EH (cell line): ENCODE measurements around the gene TTC28.

Source experiments
- DNase-seq: peaks from one replicate; pipeline ENCODE4 v3.0.0-alpha.2; 2015; ENCODE audit warnings: low read depth

The TTC28 gene

GRCh38 chr22:28142361-28142961 is 537.2 kb downstream of the TTC28 start:
- DNase-seq: peak; percentile 97

GRCh38 chr22:28141614-28142013 is 538.0 kb downstream of the TTC28 start:
- DNase-seq: peak; percentile 83

DNA sequence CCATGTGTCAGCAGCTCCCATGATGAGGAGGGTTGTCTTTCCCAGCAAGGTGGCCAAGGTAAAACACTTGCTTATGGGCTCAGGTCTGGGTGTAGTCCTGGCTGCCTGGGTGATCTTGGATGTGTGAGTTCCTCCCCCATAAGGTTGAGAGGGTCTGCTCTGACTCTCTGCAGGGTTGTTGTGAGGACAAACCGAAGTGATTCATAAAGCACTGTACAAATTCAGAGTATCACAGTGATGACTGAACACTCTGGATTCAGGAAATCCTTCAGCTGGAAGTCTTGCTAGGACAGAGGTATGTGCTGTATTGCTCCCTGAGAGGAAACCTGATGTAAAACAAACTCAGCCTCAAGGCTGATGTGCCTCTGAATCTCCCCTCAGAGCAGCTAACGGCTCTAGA is 539.7 kb downstream of the TTC28 start:
- DNase-seq: peak; percentile 92

DNA sequence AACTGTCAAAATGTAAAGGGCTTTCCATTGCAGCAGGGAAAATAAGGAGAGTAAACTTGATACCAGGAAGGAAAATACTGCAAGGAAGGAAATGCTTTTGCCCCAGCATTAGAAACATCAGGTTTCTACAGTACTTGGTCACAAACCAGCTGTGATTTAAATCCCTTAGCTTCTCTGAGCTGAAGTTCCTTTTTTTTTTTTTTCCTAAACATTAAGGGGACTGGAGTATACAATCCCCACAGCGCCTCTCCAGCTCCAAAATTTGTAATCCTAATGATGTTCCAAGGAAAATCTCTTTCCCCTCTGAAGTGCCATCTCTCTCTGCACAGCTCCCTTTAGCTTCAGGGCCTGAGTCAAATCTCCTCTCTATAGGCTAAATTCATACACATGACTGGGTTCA is 540.1 kb downstream of the TTC28 start:
- DNase-seq: no peak

- DNase-seq: no peak
Measured at GRCh38 chr22:28137036-28137435, 542.6 kb downstream of the TTC28 start.

DNA sequence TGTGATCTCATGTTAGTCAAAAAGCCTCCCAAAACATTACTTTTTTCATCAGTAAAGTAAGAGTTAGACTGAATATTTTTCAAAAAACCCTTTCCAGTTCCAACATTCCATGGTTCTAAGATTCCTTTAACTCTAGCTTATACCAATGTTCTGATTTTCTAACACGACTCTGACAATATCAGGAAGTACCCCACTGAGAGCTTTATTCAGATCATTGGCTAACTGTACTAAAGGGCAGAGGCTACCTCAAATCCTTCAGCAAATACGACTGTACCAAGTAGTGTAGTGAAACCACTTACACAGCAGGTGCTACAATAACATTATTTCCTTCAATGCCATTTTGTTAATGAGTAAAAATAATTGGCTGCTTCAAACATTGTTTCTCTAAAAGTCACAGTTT is 547.2 kb downstream of the TTC28 start:
- no peak for DNase-seq

DNA sequence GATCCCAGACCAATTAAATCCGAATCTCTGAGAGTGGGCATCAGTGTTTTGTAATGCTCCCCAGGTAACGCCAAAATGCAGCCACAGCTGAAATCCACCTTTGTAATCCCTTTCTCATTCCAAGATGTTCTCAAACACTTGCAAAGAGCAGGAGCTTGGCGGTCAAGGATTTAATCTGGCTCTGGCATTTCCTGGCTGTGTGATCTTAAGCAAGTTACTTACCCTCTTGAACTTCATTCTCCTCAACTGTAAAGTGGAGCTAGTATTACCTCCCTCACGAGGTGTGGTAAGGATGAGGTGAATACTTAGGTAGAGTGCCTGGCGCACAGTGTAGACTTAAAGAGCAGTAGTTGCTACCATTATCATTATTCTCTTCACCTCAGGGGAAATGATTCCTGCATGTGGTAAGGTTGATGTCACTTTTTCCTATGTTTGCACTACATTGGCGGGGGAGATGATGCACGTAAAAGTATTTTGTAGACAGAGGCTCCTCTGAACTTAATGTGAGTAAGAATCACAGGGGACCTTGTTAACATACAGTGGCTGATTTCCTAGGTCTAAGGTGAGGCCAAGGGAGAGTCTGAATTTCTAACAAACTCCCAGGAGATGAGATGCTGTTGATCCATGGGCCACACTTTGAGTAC is 550.2 kb downstream of the TTC28 start:
- DNase-seq: no peak

DNA sequence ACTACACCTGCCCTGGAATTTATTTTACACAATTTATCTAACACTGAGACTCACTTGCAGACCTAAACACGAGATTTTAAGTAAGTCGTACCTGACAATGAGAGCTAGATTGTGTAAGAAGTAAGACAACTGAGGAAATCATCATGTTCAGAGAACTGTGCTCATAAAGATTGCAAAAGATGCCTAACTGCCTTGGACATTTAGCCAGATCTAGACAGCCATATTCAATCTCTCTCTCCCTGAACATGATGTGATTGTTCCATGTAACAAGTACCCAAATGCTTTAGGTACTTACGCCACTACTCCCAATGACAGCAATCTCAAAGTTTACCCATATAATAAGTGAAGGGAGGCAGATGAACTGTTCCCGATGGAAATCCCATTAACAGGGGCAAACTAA is 550.8 kb downstream of the TTC28 start:
- no peak for DNase-seq

DNA sequence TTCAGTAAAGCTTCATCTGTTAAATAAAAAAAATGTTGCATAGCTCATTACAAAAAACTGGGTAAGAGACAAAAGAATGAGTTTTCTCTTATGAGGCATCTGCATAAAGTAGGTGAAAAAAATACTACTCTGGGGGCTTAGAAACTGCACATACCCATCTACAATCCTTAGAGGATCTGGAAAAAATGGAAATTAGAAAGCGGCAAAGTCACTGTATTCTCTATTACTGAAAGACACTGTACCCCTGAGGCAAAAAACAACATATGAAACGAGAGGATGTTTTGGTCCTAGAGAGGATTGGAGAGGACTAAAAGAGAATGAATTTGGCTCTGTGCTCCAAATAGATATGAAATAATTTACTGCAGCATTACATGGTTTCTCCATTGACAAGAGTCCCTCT is 553.8 kb downstream of the TTC28 start:
- no peak for DNase-seq

DNA sequence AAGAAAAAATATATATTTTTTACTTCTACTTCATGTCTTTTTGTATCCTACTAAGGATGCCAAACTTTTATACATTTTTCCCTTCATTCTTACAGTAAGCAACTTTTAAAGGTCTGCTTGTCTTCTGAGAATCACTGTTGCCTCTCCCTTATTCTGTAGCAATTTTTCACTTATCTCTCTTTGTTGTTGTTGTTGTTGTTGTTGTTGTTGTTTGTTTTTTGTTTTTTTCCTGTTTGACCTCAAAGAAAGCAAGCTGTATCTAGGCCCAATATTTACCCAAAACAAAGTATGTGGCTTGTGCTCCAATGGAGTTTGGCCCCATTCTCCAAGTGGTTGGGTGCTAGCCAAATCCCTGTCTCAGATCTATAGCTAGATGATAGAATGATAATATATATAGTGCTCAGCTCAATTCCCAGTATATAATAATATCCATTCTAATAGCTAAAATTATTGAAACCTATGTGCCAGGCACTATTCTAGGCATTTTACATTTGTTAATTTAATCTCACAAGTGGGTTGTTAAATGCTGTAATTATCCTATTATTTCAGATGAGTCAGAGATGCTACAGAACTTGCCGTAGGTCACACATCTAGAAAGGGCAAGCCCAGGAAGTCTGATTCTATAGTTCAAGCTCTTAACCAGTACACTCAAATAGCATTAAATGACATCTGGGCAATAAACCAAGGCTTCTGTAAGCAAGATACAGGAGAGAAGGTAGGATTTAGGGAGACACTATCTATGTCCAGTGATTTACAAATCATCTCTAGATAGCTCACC is 555.5 kb downstream of the TTC28 start:
- DNase-seq: peak; percentile 48

- DNase-seq: no peak
Measured at GRCh38 chr22:28120691-28121592, 558.7 kb downstream of the TTC28 start.

GRCh38 chr22:28118957-28119631 is 560.5 kb downstream of the TTC28 start:
- no peak for DNase-seq

- DNase-seq: peak; percentile 94
Measured at GRCh38 chr22:28116219-28116673, 563.4 kb downstream of the TTC28 start.

DNA sequence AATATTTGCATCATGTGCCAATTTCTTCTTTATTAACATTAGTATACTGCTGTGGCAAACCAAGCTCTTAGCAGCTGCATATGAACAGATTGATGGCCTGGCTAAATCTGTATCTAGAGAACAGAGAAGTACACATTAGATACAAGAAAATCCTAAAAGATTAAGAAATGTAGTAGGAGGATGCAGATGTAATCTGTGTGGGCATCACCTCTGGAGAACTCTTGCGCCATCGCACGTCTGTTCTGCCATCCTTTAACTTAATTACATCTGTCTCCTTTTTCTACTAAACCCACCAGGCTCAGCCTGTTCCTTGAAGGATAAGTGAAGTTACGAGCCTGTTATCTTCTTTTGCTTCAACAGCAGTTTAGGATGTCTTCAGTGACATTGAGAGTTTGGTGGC is 564.2 kb downstream of the TTC28 start:
- no peak for DNase-seq

GRCh38 chr22:28112548-28113043 is 567.0 kb downstream of the TTC28 start:
- peak; percentile 65 for DNase-seq

DNA sequence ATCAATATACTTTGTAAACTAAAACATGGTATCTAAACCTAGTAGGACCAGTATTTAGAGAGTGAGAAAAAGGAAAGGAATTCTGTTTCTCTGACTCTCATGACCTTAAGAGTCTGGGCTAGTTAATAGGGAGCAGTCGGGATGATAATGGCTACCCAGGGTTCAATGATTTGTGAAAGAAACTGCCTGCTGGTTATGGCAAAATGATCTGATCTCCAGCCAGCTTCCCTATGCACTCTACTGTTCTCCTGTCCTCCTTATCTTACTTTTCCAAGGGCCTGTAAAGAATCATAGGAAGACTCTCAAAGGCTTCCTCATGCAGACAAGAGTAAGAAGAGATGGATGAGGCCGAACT is 567.5 kb downstream of the TTC28 start:
- DNase-seq: no peak

GRCh38 chr22:28111501-28112189 is 568.0 kb downstream of the TTC28 start:
- peak; percentile 53 for DNase-seq

- DNase-seq: no peak
Measured at GRCh38 chr22:28108851-28109250, 570.8 kb downstream of the TTC28 start.

DNA sequence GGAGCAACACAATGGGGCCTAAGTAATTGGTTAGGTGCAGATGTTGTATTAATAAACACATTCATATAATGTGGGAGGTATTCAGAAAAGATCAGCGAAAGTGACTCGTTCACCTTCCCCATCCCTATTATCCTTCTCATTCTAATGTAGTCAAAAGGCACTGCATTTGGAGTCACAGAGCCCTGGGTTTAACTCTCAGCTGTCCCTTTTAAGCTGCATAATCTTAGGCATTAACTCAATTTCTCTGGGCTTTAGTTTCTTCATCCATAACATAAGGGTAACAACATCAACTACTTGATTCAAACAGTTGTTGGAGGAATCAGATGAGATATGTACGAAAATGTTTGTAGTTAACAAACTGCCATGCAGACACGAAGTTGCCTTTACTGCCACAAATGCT is 573.0 kb downstream of the TTC28 start:
- DNase-seq: no peak

- DNase-seq: no peak
Measured at GRCh38 chr22:28105988-28106387, 573.7 kb downstream of the TTC28 start.

DNA sequence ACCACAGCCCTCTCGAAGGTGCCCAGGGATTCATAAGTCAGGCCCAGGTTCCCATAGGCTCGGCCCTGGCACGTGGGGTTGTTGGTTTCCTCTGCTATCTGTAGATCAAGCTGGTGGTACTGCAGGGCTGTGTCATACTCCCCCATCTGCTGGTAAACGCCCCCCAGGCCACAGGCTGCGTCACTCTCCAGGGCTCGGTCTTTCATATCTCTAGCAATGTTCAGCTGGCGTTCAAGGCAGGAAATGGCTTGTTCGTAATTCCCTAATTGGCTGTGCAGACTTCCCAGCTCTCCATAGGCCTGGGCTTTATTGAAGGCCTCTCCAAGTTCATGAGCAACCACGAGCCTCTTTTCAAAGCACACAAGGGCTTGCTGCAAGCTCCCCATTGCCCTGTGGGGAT is 574.2 kb downstream of the TTC28 start:
- DNase-seq: no peak
